Astrocyte (in vitro differentiated cells and primary cell): ENCODE data around the gene KLK5.

Source experiments
- EZH2 ChIP-seq: IDR thresholded peaks from 2 replicates; pipeline ENCODE4 v1.6.1; 2012; ENCODE audit warnings: mild to moderate bottlenecking, low read length, inconsistent platforms; ENCODE audit not compliant: insufficient read depth
- TF ChIP-seq, protein P1 (sequence below): IDR thresholded peaks from 2 replicates; pipeline ENCODE4 v1.5.1; 2011; ENCODE audit warnings: low read depth, mild to moderate bottlenecking, inconsistent platforms, low read length, moderate library complexity; ENCODE audit not compliant: insufficient read depth

DNA sequence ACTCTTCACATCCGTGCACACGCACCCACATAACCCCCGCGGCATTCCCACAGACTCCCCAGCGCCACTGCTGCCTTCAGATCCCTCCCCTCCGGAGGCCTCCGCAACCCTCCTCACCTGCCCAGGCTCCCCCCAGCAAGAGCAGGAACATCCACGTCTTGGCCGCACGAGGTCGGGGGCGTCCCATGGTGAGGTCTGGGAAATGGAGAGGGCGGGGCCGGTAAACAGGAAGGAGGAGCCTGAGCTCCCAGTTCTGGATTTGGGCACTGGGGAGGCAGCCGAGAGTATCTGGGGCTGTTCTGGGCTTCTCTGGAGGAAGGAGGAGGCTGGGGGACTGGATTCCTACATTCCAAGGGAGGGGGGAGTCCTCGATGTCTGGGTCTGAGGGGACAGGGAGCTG, 48.1 kb upstream of the KLK5 start:
- TF ChIP-seq, protein P1, sequence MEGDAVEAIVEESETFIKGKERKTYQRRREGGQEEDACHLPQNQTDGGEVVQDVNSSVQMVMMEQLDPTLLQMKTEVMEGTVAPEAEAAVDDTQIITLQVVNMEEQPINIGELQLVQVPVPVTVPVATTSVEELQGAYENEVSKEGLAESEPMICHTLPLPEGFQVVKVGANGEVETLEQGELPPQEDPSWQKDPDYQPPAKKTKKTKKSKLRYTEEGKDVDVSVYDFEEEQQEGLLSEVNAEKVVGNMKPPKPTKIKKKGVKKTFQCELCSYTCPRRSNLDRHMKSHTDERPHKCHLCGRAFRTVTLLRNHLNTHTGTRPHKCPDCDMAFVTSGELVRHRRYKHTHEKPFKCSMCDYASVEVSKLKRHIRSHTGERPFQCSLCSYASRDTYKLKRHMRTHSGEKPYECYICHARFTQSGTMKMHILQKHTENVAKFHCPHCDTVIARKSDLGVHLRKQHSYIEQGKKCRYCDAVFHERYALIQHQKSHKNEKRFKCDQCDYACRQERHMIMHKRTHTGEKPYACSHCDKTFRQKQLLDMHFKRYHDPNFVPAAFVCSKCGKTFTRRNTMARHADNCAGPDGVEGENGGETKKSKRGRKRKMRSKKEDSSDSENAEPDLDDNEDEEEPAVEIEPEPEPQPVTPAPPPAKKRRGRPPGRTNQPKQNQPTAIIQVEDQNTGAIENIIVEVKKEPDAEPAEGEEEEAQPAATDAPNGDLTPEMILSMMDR: no peak
- no peak for TF ChIP-seq EZH2
